T-helper 22 cell (primary cell): ENCODE measurements around the gene KSR2.
"Not testable (repeated sequence)": the region's sequence is repeated elsewhere in the genome, so short reads cannot be mapped to it uniquely, and the experiment has no call there.

Experiments
- DNase-seq: peaks from one replicate; pipeline ENCODE4 v3.0.0-alpha.2; 2020; ENCODE audit warnings: low read depth

The KSR2 gene

DNA sequence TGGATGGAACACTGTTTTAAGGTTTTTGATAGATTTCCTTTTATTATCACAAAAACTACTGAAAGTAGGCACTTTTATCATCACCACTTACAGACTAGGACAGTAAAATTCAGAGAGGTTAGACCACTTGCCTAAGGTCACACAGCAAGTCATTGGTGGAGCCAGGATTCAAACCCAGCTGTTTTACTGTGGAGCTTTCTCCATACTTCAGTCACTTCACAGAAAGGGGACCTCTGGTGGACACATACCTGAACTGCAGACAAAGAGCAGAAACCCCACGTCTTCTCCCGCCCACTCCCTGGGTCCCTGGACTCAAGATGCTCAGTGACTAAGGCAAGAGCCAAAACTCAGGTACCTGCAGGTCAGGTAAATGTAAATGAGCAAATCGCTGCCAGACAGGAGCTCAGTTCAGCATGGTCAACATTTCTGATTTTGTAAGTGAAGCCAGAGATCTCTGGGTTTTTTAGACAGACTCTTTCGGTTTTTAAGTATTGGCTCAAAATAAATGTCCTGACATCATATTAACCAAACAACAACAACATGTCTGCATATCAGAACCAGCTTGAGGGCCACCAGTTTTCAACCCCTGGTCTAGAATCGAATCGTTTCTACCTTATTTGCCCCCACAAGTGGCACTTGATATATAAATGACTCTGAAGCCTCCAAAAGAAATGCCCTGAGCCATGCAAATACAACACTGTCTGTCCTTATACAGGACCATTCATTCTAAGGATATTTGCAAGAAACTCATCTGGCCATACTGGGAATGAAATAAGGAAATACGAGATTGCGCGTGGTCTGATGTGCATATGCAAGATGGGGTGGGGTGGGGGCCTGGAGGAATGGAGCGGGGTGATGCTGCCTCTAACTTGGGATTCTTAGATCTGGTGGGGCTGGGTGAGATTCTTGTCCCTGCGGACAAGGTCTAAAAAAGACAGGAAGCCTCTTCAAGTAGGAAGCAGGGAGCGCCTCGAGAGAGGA, 110.9 kb downstream of the KSR2 start:
- DNase-seq, result no peak

DNA sequence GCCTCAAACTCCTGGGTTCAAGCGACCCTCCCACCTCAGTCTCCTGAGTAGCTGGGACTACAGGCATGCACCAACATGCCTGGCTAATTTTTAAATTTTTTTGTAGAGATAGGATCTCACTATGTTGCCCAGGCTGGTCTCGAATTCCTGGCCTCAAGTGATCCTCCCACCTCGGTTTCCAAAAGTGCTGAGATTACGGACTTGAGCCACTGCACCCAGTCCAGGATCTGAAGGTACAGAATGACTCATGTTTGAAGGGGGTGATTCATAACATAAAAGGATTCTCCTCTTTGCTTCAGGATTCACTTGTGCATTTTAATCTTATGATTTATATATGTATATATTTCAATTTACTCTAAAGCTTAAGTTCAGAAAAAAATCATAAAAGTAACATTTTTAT, 111.7 kb downstream of the KSR2 start:
- DNase-seq, result not testable (repeated sequence)

DNA sequence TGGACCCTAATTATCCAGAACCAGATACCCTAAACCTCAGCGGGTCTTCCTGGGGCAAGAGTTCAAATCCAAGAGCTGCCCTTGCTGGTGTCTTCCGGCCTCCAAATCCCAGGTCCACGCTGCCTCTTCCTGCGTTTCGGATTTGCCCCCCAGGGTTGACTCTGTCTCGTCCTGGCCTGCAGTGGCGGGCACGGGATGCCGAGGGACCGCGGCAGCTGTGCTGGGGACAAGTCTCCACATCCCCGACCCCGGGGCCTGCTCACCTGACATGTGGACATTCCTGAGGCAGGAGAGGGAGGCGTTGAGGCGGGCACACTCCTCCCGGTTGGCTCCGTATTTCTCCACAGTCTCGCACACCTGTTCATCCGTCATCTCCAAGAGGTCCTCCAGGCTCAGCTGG, 113.6 kb downstream of the KSR2 start:
- no peak for DNase-seq

DNA sequence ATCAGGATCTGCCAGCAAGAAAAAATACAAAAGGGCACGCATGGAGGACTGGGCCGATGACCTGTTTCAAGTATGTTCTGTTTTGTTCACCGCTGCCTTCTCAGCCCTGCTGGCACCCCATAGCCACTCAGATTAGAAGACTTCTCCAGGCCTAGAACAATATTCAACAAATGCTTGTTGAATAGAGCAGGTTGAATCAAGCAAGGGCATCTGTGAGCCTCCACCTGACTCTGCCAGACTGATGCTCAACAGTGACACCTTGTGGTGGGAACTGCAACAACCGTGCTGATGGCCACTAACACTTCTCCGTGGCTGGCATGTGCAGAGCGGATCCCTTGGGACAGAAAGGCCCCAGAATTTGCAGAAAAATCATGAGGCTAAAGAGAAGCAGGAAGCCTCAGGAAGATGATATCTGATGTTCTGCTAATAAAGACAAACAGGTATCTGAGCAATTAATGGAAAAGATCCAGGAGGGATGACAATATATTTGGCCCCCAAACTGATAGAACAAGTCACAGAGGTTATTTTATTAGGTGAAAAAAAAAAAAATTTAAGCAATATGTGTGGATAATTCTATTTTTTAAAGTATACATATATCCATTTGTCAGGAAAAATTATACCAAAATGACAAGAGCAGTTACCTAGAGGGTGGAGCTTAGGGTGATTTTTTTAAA, 114.3 kb downstream of the KSR2 start:
- no peak for DNase-seq

DNA sequence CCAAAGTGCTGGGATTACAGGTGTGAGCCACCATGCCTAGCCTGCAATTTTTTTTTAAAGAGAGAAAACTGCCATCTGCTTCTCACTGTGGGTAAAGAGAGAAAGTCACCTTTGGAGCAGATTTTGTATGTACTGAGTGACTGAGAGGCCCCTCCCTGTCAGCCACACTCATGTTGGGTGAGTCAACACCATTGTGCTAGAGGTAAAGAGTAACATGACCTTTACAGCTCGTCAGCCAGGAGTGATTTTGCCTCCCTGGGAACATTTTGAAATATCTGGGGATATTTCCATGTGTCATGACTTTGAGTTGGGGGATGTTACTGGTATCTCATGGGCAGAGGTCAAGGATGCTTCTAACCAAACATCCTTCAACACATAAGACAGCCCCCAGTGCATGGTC, 115.2 kb downstream of the KSR2 start:
- DNase-seq, result no peak

DNA sequence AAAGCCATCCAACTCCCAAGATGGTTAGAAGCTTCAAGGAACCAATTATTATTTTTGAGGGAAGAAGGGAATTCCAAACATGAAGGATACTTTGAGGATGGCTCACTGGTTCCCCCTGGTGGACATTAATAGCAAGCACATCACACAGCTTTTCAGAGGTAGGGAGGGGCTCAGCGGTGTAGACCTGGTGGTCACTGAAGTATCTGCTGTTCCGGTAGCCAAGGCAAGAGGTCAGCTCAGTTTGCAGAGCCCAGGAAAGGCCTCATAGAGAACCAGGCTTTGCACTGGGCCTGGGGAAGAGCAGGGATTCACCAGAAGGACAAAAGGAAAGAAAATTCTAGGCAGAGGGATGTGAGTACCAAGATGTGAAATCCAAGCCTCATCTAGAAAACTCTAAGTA, 118.7 kb downstream of the KSR2 start:
- no peak for DNase-seq

DNA sequence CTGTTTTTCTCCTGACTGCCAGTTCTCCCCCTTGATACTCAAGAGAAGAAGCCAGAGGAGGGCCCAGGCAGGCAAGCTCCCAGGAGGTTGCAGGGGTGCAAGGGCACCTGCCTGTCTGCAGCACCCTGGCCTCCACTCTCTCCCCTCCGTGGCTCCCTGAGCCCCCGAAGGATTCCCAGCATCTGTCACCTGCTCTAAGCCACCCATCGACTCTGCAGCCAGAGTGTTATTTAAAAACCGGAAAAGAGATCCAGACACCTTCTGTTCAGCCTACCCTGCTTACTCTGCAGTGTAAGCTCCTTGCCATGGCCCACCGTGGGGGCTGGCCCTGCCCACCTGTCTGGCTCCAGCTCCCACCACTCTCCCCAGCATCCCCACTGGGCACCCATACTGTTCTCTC, 121.4 kb downstream of the KSR2 start:
- DNase-seq, result no peak

DNA sequence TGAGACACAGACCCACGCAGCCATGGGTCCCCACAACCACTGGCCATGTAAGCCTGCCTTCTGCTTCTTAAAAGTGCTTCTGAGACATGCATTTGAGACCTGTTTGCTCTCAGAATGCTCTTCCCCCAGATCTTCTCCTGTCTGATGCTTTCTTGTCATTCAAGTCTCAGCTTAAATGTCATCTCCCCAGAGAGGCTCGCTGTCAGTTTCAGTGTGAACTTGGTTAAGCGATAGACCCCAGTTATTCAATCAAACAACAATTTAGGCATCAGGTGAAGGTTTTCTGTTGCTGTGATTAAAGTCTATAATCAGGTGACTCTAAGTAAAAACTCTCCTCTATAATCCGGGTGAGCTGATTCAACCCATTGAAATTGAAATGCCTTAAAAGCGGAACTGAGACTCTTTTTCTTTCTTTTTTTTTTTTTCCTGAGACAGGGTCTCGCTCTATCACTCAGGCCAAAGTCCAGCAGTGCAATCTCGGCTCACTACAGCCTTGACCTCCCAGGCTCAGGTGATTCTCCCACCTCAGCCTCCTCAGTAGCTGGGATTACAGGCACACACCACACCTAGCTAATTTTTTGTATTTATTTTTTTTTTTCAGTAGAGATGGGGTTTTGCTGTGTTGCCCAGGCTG, 123.4 kb downstream of the KSR2 start:
- no peak for DNase-seq

DNA sequence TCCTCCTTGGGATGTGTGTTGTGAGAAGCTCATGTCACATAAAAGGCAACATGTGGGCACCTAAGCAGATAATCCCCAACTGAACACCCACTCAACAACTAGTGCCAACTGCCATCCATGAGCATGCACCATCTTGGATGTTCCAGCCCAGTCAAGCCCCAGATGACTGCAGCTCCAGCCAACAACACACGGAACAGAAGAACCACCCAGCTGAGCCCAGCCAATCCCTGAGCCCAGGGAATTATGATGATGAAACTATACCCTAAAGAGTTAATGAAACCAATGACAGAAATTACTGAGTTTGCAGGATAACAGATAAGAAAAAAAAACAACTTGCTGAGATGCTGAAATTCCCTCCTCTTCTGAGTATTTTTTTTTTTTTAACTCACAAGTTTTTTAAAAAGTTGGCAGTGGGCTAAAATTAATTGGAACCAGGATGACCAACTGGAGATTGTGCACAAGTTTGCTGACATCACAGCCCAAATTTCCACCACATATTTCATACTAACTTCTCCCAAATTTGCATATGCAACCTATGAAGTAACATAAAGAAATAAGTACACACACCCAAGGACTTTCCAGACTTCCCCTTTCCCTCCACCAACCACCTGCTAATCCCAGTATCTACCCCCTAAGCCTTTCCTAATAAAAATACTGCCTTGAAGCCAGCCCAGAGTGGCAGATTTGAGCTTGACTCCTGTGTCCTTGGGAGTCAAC, 124.5 kb downstream of the KSR2 start:
- no peak for DNase-seq

DNA sequence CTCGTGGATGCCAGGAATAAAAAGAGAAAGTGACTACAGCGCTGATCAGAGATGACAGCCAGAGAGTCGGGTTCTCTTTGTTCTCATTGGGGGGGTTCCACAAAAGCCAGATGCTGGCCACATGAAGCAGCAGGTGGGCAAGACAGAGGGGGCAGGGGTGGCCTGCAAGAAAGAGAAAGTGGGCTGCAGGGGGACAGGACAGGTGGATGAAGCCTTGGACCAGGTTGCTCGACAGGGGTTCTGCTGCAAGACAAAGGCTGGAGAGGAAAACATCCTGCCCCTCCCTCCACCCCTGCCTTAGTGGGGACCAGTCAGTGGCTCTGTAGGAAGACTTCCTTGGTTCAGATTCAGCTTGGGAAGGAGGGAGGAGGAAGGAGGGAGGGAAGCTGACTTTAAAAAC, 126.2 kb downstream of the KSR2 start:
- no peak for DNase-seq

DNA sequence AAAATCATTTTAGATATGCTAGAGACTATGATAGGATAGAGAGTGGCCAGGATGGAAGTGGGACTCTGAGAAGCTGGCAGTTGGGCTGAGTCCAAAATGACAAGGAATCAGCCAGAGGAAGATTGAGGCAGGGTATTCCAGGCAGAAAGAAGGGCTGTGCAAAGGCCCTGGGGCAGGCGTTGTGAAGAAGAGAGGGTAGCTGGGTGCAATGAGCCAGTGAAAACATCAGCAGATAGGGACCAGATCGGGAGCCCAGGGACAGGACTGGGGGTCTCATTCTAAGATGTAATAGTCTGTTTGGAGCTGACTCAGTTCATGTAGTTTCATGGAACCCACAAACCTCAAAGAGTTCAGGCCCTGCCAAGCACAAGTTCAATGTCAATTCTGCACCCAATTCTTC, 126.6 kb downstream of the KSR2 start:
- DNase-seq, result no peak

DNA sequence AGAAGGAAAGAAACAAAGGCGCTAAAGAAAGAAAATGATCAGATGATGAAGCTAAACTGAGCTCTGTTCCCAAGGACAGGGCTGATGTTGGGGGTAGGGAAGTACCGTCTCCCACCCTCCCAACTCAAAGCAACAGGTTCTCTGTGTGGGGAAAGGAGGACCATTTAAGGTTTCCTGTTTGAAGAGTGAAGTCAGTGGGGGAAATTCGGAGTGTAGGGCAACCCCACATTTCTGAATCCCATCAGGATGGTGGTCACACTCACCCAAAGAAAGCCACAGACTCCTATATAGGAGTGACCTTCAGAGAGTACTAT, 131.1 kb downstream of the KSR2 start:
- DNase-seq, result no peak

DNA sequence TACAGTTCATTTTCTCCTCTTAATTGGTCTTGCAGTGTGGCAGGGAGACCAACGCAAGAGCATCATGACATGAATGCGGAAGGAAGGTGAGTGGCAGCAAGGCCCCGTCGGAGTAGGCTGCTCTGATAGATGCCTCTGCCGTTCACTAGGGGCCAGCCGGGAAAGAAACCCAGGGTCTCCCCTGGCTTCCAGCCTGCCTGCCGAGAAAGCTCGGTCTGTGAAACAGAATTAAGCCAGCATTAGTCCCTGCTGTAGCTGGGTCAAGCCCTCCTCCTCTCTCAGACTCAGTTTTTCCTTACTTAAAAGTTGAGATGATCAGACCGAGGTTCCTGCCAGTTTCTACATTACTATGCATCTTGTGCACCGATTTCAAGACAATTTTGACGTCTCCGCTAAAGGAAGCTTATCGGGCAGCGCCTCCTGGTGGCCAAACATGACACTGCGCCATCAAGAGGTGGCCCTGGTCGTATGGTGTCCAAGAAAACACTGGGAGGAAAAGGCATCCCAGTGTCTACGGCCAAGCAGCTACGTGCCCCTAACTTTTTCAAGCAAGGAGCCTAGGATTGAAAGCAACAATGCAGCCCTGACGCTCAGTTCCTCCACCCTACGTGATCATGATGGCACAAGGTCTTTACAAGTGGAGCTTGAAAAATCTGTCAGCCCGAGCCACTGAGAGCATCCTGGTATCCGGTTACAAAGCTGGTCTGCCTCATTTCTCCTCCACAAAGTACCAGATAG, 131.6 kb downstream of the KSR2 start:
- DNase-seq, result peak; percentile 21

DNA sequence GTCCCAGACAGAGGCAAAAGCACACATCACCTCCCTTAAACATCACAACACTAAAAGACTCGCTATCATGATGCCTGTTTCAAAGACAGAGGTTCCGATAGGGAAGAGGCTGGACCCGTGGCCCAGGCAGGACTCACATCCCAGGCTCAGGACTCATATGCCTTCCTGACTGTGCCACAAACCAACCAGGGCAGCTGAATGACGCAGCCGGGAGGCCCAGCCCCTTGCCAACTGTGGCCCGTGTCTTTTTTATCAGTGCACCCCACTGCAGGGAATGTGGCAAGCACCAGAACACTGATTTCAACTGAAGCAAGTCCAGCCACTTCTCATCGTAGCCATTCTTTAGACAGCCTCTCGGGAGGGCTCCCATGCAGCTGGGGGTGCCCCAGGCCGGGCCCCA, 132.3 kb downstream of the KSR2 start:
- DNase-seq, result no peak

DNA sequence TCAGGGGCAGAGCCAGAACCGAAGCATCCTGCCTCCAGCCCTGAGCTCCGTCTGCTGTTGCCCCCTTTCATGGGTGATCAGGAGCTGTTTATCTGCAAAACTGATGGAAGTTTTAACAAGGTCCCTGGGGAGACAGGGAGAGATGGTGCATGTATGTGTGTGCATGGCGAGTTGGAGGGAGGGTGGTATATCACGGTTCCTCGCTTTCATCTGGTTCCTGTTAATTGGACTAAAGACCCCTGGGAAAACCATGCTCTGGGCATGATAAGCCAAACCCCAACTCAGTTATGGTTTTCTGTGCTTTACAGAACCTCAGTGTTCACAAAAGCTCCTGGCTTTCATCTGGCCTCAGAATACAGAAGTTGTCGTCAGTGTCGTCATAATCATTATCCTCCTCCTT, 133.6 kb downstream of the KSR2 start:
- DNase-seq, result no peak

DNA sequence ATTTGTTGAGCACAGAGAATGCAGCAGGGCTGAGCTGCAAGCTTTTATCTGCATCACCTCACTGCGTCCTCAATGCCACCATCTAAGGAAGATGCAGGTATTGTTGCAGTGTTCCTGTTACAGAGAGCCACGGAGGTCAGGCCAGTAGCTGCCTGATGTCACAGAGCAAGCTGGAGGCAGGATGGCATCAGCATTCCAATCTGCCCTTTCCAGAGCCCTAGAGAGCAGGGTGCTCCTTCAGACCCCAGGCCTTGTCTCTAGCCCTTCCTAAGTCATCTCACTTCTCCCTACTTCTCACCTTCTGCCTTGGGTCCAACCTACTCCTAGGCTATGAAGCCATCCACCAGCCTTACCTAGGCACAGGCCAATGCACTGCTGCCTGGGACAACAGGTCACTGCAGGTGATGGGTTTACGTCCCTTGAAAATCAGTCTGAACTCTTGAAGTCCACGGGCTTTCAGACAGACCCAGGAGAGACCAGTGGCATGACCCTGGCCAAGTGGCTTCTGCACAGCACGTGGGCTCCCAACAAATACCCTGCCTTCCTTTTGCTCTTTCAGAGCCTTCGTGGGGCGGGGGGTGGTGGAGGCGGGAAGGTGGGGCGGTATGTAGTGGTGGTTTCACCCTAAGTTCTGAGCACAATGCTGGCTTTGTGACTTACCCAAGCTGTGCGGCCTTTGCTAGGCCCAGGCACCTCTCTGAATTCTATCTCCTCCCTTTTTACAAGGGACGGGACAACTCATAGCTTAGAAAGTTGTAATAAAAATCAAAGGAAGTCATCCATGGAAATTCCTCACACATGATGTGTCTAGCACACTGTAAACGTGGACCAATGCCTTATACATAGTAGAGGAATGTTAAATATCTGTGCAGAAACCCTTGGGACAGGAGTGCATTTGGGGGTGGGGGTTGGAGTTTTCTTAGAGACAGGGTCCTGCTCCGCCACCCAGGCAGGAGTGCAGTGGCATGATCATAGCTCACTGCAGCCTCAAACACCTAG, 136.0 kb downstream of the KSR2 start:
- no peak for DNase-seq

DNA sequence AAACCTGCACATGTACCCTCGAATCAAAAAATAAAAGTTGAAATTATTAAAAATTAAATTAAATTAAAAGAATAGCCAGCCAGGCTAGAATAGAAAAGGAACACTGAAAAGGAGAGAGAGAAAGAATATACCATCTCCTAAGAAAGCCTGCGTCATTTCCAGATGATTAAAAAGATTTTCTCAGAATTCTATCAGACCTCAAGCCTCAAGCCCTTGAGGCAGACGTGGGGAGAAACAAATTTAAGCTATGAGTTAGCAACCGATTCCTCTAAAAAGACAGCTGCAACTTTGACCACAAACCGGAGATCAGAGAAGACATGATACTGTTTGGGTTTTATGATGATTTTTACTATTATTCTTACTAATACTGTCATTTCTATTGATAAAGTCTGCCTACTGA, 138.3 kb downstream of the KSR2 start:
- no peak for DNase-seq

DNA sequence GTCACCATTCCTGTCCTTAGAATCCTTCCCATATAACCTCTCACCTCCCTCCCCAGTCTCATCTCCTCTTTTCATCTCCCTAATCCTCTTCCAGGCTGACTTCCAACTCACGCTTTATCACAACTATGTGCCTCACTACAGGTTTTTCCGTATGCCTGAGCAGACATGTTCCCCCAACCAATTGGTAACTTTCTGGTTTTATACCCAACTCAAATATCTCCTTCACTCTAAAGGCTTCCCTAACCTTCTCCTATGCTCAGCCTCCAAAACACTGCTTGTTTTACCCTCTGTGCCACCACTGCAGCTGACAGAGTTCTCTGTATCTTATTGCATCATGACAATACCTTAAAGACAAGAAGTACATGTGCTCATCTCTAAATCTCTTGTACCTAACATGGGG, 139.7 kb downstream of the KSR2 start:
- DNase-seq, result no peak

DNA sequence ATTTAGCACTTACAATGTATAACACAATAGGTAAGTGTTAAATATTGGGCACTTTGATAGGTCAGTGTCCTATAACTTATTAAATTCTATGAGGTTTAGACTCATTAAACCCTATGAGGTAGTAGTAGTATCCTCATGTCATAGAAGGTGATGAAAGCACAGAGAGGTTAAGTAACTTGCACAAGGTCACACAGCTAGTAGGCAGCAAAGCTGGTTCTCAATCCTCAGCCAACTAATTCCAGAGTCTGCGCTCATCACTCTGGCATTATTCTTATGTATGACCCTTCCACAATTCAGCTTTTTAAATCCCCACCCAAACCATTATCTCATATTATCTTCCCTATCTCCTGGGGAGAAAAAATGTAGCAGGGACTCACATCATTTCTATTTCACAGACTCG, 141.1 kb downstream of the KSR2 start:
- DNase-seq, result no peak

DNA sequence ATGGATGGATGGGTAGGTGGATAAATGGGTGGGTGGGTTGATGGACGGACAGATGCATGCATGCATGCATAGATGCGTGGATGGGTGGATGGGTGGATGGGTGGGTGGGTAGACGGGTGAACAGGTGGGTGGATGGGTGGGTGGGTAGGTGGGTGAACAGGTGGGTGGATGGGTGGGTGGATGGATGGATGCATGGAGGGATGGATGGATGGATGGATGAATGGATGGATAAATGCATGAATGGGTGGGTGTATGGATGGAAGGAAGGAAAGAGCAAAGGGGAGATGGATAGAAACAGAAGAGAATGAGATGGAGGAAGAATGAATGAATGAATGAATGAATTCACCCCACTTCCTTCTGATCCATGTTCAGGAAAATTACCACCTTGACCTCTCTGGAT, 143.0 kb downstream of the KSR2 start:
- no peak for DNase-seq
